GM10248 (cell line): ENCODE results near the gene OTOP3.

ENCODE experiments used
- CTCF ChIA-PET: fragments of 300-600 bp; sonication (Branson Sonifier 250); formaldehyde crosslinking; extraction: SDS; loops from one replicate; lab custom pipeline; 2021; ENCODE audit warnings: antibody characterized with exemption; lab: Yijun Ruan, JAX
- POLR2A ChIA-PET: fragments of 350-650 bp; sonication (Branson Sonifier 250); formaldehyde crosslinking; extraction: SDS; loops from one replicate; lab custom pipeline; 2020; ENCODE audit warnings: antibody characterized with exemption; lab: Yijun Ruan, JAX
- DNase-seq: peaks from one replicate; pipeline ENCODE4 v3.0.0; 2012; ENCODE audit errors: extremely low spot score
- TF ChIP-seq, protein P1 (sequence below): IDR thresholded peaks from 2 replicates; pipeline ENCODE4 v1.5.1; 2012; ENCODE audit warnings: mild to moderate bottlenecking, low read depth; ENCODE audit errors: extremely low read depth, missing control alignments, control extremely low read depth

OTOP3 gene

GRCh38 chr17:74935585-74936469 is at the start of gene OTOP3:
OTOP3 (plus strand) TSS chr17:74935898; CDS start chr17:74935922, 24 bp downstream.
- POLR2A ChIA-PET: no interaction called here
- no peak for DNase-seq
- CTCF ChIA-PET: interaction anchor here (1.0 to 17.8 kb wide), 3 partner anchors 9 to 23 kb away, joined by 4 to 390 read pairs (median 24); no protein-coding TSS in a partner anchor
- TF ChIP-seq, protein P1, sequence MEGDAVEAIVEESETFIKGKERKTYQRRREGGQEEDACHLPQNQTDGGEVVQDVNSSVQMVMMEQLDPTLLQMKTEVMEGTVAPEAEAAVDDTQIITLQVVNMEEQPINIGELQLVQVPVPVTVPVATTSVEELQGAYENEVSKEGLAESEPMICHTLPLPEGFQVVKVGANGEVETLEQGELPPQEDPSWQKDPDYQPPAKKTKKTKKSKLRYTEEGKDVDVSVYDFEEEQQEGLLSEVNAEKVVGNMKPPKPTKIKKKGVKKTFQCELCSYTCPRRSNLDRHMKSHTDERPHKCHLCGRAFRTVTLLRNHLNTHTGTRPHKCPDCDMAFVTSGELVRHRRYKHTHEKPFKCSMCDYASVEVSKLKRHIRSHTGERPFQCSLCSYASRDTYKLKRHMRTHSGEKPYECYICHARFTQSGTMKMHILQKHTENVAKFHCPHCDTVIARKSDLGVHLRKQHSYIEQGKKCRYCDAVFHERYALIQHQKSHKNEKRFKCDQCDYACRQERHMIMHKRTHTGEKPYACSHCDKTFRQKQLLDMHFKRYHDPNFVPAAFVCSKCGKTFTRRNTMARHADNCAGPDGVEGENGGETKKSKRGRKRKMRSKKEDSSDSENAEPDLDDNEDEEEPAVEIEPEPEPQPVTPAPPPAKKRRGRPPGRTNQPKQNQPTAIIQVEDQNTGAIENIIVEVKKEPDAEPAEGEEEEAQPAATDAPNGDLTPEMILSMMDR: no peak

- DNase-seq: no peak
- TF ChIP-seq, protein P1: no peak
- ChIA-PET CTCF (interaction anchor here (1.4 kb wide), 2 partner anchors 69 to 97 kb away, joined by 3 to 4 read pairs; no protein-coding TSS in a partner anchor), POLR2A (no interaction called here)
Measured at GRCh38 chr17:74888469-74888868, 47.2 kb upstream of the OTOP3 start.

- TF ChIP-seq, protein P1: no peak
- POLR2A ChIA-PET: interaction anchor here (1.0 kb wide), 1 partner anchor 17 kb away, joined by 3 read pairs; no protein-coding TSS in a partner anchor
- CTCF ChIA-PET: interaction anchor here (0.8 kb wide), 1 partner anchor 15 kb away, joined by 3 read pairs; no protein-coding TSS in a partner anchor
- no peak for DNase-seq
Measured at GRCh38 chr17:74890554-74890953, 45.1 kb upstream of the OTOP3 start.

GRCh38 chr17:74892013-74892841 is 43.5 kb upstream of the OTOP3 start:
- ChIA-PET POLR2A (no interaction called here), CTCF (no interaction called here)
- TF ChIP-seq, protein P1: no peak
- DNase-seq: no peak

GRCh38 chr17:74892974-74893911 is 42.5 kb upstream of the OTOP3 start, which contains the start of gene FADS6:
FADS6 (minus strand) TSS chr17:74893633; CDS start chr17:74893595, 38 bp downstream.
- TF ChIP-seq, protein P1: no peak
- DNase-seq: no peak
- POLR2A ChIA-PET: no interaction called here

More at GRCh38 chr17:74892974-74893911, 42.5 kb upstream of the OTOP3 start, which contains the start of gene FADS6:
- CTCF ChIA-PET: no interaction called here
